ENCODE measurements around the gene DGLUCY.
"Not testable (repeated sequence)": the region's sequence is repeated elsewhere in the genome, so short reads cannot be mapped to it uniquely, and the experiment has no call there.

Gene DGLUCY

DNA sequence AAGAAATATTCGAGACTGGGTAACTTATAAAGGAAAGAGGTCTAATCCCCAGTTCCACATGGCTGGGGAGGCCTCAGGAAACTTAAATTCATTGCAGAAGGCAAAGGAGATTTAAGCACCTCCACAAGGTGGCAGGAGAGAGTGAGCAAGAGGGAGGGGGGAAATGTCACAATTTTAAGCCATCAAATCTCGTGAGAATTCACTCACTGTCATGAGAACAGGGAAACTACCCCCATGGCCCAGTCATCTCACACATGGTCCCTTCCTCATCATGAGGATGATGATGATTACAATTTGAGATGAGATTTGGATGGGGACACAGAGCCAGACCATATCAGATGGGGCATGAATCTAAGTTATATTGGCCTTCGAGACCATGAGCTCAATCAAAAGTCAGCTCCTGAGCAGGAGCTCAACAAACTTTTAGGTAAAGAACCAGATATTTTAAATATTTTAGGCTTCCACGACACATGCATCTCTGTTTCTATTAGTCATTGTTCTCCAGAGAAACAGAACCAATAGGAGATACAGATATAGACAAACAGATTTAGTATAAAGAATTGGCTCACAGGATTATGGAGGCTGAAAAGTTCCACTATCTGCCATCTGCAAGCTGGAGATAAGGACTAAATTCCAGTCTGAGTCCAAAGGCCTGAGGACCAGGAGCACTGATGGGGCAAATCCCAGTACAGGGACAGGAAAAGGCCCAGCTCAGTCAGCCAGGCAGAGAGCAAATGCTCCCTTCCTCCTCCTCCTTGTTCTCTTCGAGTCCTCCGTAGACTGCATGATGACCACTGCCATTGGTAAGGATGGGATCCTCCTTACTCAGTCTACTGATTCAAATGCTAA lies 24.9 kb downstream of the DGLUCY start:
- DNase-seq (ENCODE audit: low read depth), result peak; percentile 20

DNA sequence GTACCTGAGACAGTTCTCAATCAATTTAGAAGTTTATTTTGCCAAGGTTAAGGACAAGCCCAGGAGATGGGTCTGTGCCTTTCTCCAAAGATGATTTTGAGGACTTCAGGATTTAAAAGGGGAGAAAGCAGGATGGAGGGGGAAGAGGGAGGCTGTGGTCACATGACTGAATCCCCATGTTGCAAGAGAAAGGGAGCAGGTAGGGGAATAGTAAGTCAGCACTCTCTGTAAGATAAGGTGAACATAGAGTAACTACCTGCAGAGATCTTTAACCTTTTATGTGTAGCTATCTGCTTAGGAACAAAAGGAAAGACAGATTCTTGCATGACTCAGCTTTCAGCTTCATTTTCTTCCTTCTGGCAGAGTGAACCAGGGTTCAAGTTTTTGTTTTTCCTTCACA lies 25.9 kb downstream of the DGLUCY start:
- no peak for DNase-seq (ENCODE audit: low read depth)

DNA sequence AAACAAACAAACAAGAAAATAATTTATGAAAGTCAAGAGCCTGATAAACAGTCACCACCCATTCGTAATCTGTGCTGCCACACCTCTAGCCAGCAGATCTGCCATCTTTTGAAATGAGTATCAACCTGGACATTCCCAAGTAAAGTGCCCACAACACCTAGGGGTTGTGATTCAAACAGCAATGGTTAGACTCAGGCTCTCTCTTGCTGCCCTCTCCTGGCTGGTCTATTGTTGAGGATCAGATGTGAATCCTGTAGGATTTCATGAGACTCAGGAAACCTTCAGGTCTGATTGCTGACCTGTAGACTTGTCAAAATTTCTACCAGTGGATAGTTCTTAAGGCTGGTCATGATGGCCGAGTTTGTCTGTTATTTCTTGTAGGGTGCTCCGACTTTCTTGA lies 26.8 kb downstream of the DGLUCY start:
- DNase-seq (ENCODE audit: low read depth), result no peak

DNA sequence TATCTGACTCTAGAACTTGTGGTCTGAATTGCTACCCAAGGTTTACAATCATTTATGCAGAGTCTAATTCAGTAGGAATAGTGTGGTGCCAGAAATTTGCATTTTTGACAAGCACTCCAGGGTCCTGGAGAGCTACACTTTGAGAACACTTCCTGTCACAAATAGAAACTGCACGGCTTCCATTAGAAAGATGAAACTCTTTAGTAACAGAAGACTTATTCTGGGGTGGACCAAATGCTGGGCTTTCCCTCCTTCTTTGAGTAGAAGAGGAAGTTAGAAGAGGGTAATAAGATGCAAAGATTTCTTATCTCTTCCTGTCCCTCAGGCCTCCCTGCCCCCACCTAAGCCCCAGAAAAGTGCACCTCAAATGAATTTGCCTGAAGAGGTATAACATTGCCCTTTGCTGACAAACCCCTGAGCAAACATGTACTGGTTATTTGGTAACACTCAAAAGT lies 28.4 kb downstream of the DGLUCY start:
- DNase-seq (ENCODE audit: low read depth), result no peak

DNA sequence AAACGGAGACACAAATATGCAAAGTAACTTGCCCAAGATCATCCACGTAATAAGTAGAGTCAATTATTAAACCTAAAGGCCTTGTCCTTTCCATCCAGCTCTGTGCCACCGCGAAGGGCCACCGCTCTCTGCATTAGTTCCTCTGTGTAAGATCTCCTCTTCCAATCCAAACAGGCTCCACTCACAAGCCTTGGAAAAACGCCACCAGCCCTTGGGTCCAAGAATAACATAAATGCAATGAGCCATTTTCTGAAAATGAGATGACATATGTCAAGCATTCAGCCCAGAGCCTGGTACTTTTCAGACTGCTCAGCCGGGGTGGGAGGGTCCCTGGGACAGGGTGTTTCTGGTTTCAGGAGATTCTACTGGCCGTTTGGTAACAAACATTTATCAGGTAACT lies 30.0 kb downstream of the DGLUCY start:
- DNase-seq (ENCODE audit: low read depth), result no peak

DNA sequence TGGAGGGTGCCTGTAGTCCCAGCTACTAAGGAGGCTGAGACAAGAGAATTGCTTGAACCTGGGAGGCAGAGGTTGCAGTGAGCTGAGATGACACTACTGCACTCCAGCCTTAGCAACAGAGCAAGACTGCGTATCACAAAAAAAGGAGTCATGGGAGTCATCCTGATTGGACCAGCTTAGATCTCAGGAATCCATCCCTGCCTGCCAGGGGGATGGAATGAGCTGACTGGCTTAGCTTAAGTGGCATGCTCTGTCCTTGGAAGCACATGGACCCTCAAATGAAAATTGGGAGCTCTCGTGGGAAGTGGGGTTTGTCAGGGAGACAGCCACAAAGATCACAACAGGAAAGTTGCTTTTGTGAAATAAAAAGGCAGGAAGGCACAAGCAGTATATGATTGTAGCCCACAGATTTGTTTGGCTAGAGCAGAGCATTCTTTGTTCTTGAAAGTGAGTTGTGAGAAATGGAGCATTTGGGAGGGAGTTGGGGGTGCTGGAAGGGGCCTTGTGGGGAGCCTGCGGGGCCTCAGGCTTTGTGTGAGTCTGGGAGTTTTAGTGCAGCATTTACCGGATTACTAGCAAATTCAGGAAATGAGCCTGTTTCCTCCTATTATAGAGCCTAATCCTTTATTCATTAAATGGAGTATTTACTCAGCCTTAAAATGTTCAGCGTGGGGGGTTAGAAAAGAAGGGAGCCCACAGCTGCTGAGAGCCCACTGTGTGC lies 30.7 kb downstream of the DGLUCY start:
- no peak for DNase-seq (ENCODE audit: low read depth)

DNA sequence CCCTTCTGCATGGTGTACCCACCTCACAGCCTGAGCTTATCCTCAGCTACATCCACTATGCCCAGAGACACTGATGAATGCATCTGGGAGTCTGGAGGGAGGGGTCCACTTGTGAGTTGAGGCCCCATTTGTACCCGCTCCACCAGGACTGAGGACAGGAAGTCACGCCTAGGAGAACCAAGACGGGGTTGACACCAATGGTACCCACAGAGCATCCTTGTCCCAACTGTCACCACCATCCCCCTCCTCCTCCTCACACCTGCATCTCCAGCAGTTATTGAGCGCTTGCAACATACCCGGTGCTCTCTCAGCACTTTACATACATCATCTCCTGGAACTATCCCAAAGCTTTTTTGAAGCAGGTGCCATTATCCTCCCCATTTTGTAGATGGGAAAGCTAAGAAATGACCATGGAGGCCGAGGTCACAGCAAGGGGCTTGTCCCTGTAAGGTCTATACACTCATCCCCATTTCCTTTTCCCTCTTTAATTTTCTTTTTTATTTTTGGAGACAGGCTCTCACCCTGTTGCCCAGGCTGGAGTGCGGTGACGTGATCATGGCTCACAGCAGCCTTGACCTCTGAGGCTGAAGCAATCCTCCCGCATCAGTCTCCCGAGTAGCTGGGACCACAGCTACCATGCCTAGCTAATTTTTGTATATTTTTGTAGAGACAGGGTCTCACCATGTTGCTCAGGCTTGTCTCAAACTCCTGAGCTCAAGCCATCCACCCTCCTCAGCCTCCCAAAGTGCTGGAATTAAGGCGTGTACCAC lies 31.7 kb downstream of the DGLUCY start:
- DNase-seq (ENCODE audit: low read depth), result no peak

DNA sequence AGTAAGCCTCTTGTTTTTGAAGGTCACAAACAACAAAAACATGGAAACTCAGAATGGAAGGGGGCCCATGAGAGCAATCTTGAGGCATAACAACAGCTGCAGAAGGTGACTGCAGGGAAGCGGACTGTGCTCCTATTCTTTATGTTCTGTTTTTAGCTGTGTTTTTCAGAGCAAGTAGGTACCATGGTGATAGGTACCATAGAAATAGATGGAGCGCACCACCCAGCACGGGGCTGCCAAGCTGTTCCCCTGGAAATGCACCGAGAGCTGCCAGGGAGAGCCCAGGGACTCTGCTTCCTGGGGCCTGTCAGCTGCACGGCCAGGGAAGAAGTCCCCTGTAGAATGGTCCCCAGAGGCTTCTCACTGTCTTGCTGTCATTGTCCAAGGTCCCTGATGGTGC lies 32.8 kb downstream of the DGLUCY start:
- DNase-seq (ENCODE audit: low read depth), result no peak

DNA sequence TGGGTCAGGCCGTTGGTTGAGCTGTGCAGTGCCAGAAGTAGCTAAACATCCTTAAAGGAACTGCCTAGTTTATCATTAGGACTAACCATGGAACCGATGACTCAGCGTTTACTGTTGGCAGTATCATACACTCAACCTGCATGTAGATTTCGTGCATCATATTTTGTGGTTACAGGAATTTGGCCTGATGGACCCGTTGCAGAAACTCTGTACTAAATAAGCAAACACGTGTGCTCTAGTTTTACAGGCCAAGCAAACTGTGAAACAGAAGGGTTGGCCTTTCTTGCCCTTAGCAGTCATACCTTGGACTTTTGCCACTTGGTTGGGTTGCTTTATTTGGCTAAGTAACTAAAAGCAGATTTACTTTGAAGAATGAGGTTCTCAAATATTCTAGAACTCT lies 35.6 kb downstream of the DGLUCY start:
- no peak for DNase-seq (ENCODE audit: low read depth)

DNA sequence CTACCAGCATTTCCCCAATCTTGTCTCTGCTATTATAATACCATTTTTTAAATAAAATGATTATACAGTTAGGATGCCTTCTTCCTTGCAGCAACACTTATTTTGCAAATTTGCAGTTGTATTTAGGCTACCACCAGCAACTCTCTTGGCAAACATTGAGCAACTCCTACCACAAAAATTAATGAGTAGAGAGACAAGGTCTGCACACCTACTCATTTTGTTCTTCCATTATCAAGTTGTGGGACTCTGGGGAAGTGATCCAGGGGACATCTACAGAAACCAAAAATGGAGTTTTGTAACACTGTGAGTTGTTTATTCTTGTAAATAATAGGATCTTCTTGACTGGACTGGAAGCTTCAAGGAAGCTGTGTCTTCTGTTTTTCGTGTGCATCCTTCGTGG lies 38.6 kb downstream of the DGLUCY start:
- DNase-seq (ENCODE audit: low read depth), result no peak

DNA sequence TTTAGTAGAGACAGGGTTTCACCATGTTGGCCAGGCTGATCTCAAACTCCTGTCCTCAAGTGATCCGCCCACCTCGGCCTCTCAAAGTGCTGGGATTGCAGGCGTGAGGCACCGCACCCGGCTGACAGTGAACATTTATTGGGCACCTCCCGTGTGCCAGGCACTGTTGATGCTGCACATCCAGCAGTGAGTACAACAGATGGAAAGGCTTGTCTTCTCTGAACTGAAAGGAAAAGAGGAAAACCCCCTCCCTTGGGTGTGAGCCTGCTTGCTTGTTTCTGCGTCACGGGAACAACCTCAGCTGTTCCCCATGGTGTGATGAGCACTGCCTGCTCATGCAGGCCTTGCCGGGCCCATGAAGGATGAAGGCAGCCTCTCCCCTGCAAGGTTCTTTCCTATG lies 39.5 kb downstream of the DGLUCY start:
- no peak for DNase-seq (ENCODE audit: low read depth)

DNA sequence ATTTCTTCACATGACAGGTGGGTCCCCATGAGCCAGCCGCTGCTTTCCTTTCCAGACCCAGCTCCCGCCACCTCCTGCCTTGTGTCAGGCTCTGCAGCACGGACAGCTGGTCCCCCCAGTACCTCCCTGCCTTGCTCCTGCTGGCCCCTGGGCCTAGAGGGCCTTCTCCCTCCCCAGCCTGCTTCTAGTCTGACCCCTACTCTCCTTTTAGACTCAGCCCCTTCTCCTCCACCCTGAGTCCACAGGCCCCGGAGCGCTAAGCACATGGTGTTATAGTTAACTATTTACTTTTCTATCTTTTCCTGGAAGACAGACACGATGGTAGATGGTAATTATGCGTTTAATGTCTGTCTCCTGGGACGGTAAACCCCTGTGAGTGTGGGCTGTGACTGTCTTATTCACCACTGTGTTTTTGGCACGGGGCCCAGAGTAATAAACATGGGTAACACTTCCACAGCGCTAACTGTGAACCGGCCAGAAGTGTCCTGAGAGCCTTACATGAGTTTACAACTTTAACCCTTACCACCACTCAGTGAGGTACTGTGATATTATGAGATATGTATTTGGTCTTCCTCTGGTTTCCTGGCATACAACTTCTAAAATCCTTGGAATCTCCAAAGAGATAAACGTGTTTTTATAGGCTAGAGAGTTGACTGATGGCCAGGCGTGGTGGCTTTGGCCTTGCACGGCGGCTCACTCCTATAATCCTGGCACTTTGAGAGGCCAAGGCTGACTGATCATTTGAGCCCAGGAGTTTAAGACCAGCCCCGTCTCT lies 41.2 kb downstream of the DGLUCY start:
- DNase-seq (ENCODE audit: low read depth), result peak; percentile 14

DNA sequence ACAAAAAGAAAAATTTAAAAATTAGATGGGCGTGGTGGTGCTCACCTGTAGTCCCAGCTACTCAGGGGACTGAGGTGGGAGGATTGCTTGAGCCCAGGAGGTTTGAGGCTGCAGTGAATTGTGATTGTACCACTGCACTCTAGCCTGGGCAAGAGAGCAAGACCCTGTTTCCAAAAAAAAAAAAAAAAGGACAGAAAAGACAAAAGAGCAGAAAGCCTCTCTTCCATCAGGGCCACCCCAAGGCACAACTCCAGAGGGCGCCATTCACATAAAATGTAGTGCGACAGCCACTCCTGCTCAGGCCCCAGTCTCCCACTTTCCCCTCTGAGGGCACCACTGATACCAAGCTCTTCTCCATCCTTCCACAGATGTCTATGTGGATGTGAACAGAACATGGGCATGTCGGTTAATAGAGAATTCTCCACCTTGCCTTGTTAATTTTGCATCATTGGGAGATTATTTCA lies 41.8 kb downstream of the DGLUCY start:
- no peak for DNase-seq (ENCODE audit: low read depth)

DNA sequence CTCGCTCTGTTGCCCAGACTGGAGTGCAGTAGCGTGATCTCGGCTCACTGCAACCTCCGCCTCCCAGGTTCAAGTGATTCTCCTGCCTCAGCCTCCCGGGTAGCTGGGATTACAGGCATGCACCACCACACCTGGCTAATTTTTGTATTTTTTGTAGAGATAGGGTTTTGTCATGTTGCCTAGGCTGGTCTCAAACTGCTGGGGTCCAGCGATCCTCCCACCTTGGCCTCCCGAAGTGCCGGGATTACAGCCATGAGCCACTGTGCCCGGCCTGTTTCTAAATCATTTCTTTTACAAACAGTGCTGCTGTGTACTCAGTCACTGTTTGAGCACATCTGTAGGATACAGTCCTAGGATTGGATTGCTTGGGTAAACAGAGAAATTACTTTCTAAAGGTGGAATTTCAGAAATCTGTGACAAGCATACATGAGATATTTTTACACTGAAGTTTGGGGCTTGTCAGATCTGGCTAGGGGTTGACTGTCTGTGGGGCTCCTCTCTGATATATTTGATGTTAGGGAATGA lies 42.3 kb downstream of the DGLUCY start:
- not testable (repeated sequence) for DNase-seq (ENCODE audit: low read depth)

DNA sequence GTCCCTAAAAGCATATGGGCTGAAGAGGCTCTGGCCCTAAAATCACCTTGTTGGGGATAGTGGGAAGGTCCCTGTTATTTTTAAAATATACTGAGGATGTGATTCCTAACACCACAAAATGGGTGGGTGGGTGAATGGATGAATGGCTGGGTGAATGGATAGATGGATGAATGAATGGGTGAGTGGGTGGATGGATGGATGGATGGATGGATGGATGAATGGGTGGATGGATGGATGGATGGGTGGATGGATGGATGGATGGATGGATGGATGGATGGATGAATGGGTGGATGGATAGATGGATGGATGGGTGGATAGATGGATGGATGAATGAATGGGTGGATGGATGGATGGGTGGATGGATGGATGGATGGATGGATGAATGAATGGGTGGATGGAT lies 43.0 kb downstream of the DGLUCY start:
- DNase-seq (ENCODE audit: low read depth), result not testable (repeated sequence)

DNA sequence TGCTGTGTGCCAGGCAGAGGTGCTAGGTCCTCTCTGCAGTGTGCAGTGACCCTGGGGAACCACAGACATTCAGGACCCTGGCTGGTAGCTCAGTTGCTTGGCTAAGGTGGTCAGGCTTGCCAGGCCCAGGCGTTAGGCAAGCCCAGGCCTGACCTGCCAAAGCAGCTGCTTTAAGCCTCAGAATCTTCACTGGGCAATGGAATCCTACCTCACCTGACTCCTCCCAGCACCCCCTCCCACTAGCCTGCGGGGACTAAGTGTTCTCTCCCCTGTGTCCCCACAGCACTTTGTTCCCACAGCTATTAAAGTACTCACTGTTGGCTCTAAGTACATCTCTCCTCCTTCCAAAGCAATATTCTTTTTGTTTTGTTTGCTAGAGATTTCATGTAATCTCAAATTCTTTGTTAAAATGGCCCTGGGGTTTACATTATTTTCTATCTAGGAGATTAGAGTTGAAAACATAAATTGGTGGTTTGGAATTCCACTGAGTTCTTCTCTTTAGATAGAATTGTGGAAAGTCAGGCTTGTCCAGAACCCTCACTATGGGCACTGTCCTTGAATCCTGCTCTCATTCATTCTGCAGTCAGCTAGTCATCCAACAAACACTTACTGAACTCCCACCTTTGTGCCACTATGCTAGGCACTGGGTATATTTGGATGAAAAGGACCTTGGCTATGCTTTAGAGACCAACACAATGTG lies 44.4 kb downstream of the DGLUCY start:
- DNase-seq (ENCODE audit: low read depth), result no peak

DNA sequence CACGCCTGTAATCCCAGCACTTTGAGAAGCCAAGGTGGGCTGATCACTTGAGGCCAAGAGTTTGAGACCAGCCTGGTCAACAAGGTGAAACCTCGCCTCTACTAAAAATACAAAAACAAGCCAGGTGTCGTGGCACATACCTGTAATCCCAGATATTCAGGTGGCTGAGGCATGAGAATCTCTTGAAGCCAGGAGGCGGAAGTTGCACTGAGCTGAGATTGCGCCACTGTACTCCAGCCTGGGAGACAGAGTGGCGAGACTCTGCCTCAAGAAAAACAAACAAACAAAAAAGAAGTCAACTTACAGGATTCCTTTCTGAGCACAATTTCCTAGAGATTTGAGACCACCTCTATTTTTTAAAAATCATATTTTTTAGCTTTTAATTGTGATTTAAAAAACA lies 45.3 kb downstream of the DGLUCY start:
- no peak for DNase-seq (ENCODE audit: low read depth)

DNA sequence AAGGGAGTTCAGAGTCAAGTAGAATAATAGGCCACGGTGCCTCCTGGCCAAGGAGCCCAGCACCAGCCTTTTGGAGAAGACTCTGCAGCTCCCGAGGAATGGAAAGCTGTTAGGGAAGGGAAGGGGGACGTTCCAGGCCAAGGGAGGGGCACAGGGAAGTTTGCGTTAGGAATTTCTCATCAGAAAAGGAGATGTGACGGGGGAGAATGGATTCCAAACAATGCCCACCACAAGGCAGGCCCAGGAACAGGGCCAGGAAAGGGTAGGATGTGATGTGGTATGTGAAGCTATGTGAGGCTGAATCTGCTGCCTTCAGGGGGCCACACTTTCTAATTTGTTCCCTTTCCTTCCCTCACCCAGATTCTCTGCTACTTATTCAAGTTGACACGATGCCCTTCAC lies 46.0 kb downstream of the DGLUCY start:
- no peak for DNase-seq (ENCODE audit: low read depth)

DNA sequence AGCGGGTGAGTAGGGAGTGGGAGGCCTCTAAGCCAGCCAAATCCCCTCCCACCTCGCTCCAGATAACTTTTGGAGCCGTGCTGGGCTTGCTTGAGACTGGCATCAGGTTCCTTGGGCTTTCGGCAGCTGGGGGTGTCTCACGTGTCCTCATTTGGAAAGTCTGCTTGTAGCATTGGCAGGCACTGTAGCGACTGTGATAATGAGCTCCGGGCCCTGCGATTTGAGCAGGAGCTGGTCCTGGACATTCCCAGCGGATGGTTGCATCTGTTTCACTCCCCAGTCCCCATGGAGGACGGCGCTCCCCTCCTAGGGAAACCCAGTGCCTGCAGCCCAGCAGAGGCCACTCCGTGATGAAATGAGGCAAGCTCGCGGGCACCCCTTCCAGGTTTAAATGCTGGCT lies 49.4 kb downstream of the DGLUCY start:
- DNase-seq (ENCODE audit: low read depth), result no peak

DNA sequence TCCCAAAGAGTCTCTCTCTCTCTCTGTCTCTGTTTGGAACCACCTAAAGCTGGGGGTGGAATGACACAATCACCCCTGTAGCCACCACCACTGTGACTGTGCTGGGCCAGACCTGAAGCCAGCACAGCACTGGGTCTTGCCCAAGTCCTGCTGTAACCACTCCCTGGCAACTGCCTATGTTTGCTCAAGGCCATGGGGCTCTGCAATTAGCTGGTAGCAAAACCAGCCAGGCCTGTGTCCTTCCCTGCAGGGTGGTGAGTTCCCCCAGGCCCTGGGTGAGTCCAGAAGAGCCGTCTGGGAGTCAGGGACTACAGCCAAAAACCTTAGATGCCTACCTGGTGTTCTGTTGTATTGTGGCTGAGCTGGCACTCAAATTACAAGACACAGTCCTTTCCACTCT lies 50.8 kb downstream of the DGLUCY start:
- DNase-seq (ENCODE audit: low read depth), result no peak

DNA sequence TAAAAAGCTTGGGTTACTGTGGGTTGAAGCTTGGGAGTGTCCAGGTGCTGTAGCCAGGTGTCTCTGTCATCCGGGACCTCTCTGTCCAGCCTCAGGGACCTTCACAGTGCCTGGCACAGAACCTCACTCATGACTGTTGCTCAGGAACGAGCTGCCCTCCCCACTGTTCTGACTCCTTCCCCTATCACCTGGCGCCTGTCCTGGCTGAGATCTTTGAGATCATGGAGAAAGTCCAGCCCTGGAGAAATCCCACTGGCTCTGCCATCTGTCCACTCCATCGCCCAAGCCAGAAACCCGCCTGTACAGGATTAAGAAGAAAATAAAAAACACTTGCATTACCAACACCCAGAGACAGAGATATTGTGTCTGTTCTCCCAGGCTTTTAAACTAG lies 53.5 kb downstream of the DGLUCY start:
- DNase-seq (ENCODE audit: low read depth), result no peak

Data from stimulated activated CD8-positive, alpha-beta memory T cell treated with anti-CD3 and anti-CD28 coated beads, Interleukin-4, amount 100 ng/mL, for 24 hours (primary cell).